Body of pancreas (tissue), 4 donors: Measurements from ENCODE around the gene TGFBR3. TPM values are rescaled to one million over a fixed set of nuclear protein-coding genes. Genes with fewer than 3 reads are reported as not detected.

Experiments
- ATAC-seq: fragments of 150-250 bp; one replicate; pipeline ENCODE4 v1.9.1; 2016
- DNase-seq, 4 donors: peaks; one replicate each; pipeline ENCODE4 v3.0.0-alpha.2; 2019
- H3K27ac ChIP-seq, 4 donors: fragments of 200-600 bp; sonication (generic); 1 replicate in 3 of 4; 2 replicates in 1 of 4; pipeline versions ENCODE4 v1.5.1 to v1.6.1; 2016 to 2019; ENCODE audit warnings: mild to moderate bottlenecking in 1 of 4, mixed read lengths in 1 of 4, moderate library complexity in 1 of 4
- H3K27me3 ChIP-seq, 2 donors: fragments of 200-600 bp; sonication (generic); one replicate each; pipeline ENCODE4 v1.6.0; 2016; ENCODE audit warnings: mild to moderate bottlenecking in 1 of 2
- H3K36me3 ChIP-seq, 2 donors: fragments of 200-600 bp; sonication (generic); replicated peaks in 1 of 2; 2 replicates each; pipeline ENCODE4 v1.5.1; 2016; ENCODE audit warnings: low read depth in 2 of 2; ENCODE audit not compliant: insufficient read depth in 1 of 2
- H3K4me1 ChIP-seq: fragments of 200-600 bp; sonication (generic); one replicate; pipeline ENCODE4 v1.6.0; 2016
- H3K4me3 ChIP-seq, 2 donors: fragments of 200-600 bp; sonication (generic); 1 replicate in 1 of 2; 2 replicates in 1 of 2; pipeline ENCODE4 v1.5.1; 2016 to 2019
- H3K9me3 ChIP-seq, 3 donors: fragments of 200-600 bp; sonication (generic); 1 replicate in 2 of 3; 2 replicates in 1 of 3; pipeline ENCODE4 v1.5.1; 2016
- POLR2A ChIP-seq, 3 donors: fragments of 450-650 bp; IDR thresholded peaks; one replicate each; pipeline ENCODE4 v1.6.1; 2016; ENCODE audit warnings: antibody characterized with exemption in 3 of 3, mild to moderate bottlenecking in 2 of 3
- WGBS, 2 donors: methylation state at CpG; one replicate each; pipeline ENCODE4 v1.1.5; 2017; 5-methylcytosine and 5-hydroxymethylcytosine counted together
- intact Hi-C: fragments of 100-400 bp; cut with DNase I; formaldehyde crosslinking; loops from one replicate; pipeline ENCODE4 v1.15.1; 2023
- total RNA-seq, 2 donors: library from RNA; depleted of rRNA; stranded (reverse); fragments of >200 nt; gene quantifications; one replicate each; pipeline ENCODE4 v1.1.0, GENCODE V29; 2016
- TF ChIP-seq, protein P1 (sequence below), 7 experiments: fragments of 450-650 bp in 4 of 7; fragments of 200-600 bp in 3 of 7; sonication (generic) in 3 of 7; IDR thresholded peaks; one replicate each; pipeline ENCODE4 v1.5.1; 2016 to 2019; ENCODE audit warnings: antibody characterized with exemption in 7 of 7

TGFBR3 gene
- total RNA-seq, 2 donors from 2014 or later, result 52.4 to 63.6 TPM

DNA sequence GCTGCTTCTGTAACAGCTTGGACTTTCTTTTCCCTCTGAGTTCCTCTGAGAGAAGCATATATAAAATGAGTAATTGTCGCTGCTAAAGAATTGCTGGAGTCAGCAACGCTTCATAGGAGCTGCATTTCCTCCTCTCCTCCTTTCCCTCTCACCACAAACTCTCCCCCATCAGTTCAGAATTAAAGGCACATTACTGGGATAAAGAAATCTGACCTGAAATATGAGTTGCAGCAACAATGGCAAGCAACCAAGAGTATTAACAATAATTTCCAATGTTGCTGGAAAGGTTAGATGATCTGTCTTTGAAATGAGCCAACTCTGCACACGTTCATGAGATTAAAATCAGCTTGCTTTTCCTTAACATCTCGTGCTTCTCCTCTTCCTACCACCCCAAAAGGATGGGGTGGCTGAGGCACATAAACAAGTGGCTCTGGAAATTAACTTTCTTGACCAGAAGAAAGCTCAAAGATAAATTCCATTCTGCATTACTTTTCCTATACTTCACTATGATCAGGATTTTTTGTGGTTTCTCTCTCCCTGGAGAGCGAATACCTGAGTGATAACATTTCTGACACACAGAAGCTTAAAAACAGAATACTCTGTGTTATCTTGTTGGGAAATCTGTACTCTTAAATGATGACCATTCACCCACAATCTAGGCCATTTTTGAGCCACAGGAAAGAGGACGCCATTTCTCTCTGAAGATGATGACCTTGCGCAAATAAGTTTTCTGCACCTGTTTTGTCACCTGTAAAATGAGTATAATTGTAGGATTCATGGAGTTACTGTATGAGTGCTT, 90.2 kb downstream of the TGFBR3 start:
- H3K27me3 ChIP-seq, result no peaks in the 10 kb centered on the region
- DNase-seq (no peak), ATAC-seq (no peak)
- no peak overlapping the region for H3K4me3 ChIP-seq
- peaks cover 42% of the 10 kb centered on the region for H3K4me1 ChIP-seq
- WGBS, 2 donors, result 60 to 63% methylated on average over 7 of the region's 7 CpGs
- H3K27ac ChIP-seq, result peak overlapping the region in 2 of 4 donors; percentile 20 to 21
- intact Hi-C loops, result no loop called here
- H3K36me3 ChIP-seq, result no peaks in the 10 kb centered on the region
- H3K9me3 ChIP-seq, result no peaks in the 10 kb centered on the region
- TF ChIP-seq, protein P1, sequence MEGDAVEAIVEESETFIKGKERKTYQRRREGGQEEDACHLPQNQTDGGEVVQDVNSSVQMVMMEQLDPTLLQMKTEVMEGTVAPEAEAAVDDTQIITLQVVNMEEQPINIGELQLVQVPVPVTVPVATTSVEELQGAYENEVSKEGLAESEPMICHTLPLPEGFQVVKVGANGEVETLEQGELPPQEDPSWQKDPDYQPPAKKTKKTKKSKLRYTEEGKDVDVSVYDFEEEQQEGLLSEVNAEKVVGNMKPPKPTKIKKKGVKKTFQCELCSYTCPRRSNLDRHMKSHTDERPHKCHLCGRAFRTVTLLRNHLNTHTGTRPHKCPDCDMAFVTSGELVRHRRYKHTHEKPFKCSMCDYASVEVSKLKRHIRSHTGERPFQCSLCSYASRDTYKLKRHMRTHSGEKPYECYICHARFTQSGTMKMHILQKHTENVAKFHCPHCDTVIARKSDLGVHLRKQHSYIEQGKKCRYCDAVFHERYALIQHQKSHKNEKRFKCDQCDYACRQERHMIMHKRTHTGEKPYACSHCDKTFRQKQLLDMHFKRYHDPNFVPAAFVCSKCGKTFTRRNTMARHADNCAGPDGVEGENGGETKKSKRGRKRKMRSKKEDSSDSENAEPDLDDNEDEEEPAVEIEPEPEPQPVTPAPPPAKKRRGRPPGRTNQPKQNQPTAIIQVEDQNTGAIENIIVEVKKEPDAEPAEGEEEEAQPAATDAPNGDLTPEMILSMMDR (IDR thresholded peaks at IDR 0.05), result no peak
- TF ChIP-seq POLR2A (IDR thresholded peaks at IDR 0.05), result no peak

DNA sequence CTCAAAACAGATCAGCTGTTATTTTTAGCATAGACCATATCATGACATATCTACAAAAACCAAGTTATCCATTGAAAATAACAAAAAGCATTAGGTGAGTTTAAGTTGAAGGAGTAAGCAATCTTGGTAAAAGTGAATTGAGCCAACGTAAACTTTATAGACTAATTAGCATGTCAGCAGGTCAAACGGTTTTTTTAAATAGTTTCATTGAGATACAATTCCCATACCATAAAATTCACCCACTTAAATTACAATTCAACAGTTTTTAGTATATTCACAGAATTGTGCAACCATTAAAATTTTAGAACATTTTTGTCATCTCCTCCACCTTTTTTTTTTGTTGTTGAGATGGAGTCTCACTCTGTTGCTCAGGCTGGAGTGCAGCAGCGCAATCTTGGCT, 92.1 kb downstream of the TGFBR3 start:
- DNase-seq, result no peak
- Histone ChIP-seq H3K36me3 (no peaks in the 10 kb centered on the region), H3K27ac (no peak overlapping the region), H3K9me3 (no peaks in the 10 kb centered on the region), H3K4me1 (peaks cover 36% of the 10 kb centered on the region), H3K4me3 (no peak overlapping the region), H3K27me3 (no peaks in the 10 kb centered on the region)
- ATAC-seq, result no peak
- TF ChIP-seq, protein P1 (IDR thresholded peaks at IDR 0.05), result no peak
- no peak for TF ChIP-seq POLR2A (IDR thresholded peaks at IDR 0.05)
- whole genome bisulfite sequencing, 2 donors, result 86 to 90% methylated on average over 3 of the region's 3 CpGs
- intact Hi-C loops, result no loop called here

DNA sequence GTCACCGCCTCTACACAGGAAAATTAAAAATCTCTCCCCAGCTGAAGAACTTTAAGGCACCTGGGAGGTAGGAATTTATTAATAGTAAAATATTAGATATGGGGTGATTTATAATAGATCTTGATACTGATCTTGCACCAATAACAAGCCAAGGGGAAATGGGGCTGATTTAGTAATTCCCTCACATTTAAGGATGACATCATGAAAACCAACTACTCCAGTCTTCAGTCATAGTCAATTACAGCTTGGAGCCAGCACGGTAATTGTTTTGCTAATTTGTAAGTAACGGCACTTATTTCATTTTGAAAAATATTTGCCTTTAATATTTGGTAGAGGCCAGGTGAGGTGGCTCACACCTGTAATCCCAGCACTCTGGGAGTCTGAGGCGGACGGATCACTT, 92.8 kb downstream of the TGFBR3 start:
- Histone ChIP-seq H3K4me3 (no peak overlapping the region), H3K36me3 (no peaks in the 10 kb centered on the region), H3K4me1 (peaks cover 30% of the 10 kb centered on the region), H3K27ac (no peak overlapping the region), H3K27me3 (no peaks in the 10 kb centered on the region), H3K9me3 (no peaks in the 10 kb centered on the region)
- ATAC-seq (no peak), DNase-seq (no peak)
- TF ChIP-seq, protein P1 (IDR thresholded peaks at IDR 0.05), result no peak
- no peak for TF ChIP-seq POLR2A (IDR thresholded peaks at IDR 0.05)
- intact Hi-C loops, result no loop called here
- 92 to 95% methylated on average over 5 of the region's 5 CpGs for WGBS, 2 donors

DNA sequence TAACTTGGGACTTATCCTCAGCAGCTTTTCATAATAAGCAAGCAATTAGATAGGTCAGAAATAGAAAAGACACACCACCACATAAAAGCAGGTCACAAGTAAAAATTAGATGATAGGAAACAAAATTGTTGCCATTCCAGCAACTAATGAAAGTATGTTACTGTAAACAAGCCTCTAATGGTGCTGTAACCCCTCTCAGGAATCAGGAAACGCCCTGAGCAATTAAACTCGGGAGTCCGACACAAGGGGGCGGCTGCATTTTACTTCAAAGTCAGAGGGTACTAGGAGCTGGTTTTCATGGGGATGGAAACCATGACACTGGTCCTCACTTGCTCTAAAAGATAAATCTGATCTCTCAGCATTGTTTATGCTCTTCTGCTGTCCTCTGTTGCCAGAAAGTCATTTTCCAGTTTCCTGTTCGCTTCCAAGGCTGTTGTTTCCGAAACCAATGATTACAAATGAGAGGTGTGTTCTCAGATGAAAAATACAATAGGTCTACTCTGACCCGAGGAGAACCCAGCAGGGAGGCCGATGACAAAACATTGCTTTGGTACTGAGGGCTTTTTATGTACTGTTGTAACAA, 93.4 kb downstream of the TGFBR3 start:
- peak; percentile 22 for ATAC-seq
- WGBS, 2 donors, result 66 to 71% methylated on average over 8 of the region's 8 CpGs
- peaks cover 30% of the 10 kb centered on the region for H3K4me1 ChIP-seq
- DNase-seq, result no peak
- no peaks in the 10 kb centered on the region for H3K9me3 ChIP-seq
- intact Hi-C loops, result no loop called here
- no peak overlapping the region for H3K4me3 ChIP-seq
- TF ChIP-seq POLR2A (IDR thresholded peaks at IDR 0.05), result no peak
- TF ChIP-seq, protein P1 (IDR thresholded peaks at IDR 0.05), result no peak
- H3K36me3 ChIP-seq, result no peaks in the 10 kb centered on the region
- H3K27ac ChIP-seq, result no peak overlapping the region
- H3K27me3 ChIP-seq, result no peaks in the 10 kb centered on the region
